OCI-LY3 (cell line): ENCODE results near the gene HNRNPLL.
A peak's percentile ranks its signal among the peaks of the same experiment; 100 is the strongest.

Experiments used
- H2AFZ ChIP-seq: fragments of 200-600, 300-600 bp; shearing (Covaris generic); 2 replicates; pipeline ENCODE4 v1.6.0; 2014; ENCODE audit warnings: antibody characterized with exemption, low read depth, low read length
- H3K27ac ChIP-seq: fragments of 200-600, 300-600 bp; sonication (generic); 2 replicates; pipeline ENCODE4 v1.5.1; 2014; ENCODE audit warnings: mild to moderate bottlenecking, low read length, moderate library complexity, mixed read lengths
- H3K27me3 ChIP-seq: fragments of 200-600, 300-600 bp; sonication (generic); 2 replicates; pipeline ENCODE4 v1.6.1; 2014; ENCODE audit warnings: low read depth, low read length, mixed read lengths
- H3K36me3 ChIP-seq: fragments of 200-600, 300-600 bp; sonication (generic); replicated peaks from 2 replicates; pipeline ENCODE3; 2014; ENCODE audit warnings: low read depth, low read length, mixed read lengths
- H3K4me1 ChIP-seq: fragments of 300-600, 200-600 bp; sonication (generic); 2 replicates; pipeline ENCODE4 v1.6.1; 2014; ENCODE audit warnings: low read length, mixed read lengths
- H3K4me2 ChIP-seq: fragments of 200-600, 300-600 bp; sonication (generic); 2 replicates; pipeline ENCODE4 v1.6.1; 2014; ENCODE audit warnings: low read length, mixed read lengths
- H3K4me3 ChIP-seq: fragments of 300-600, 200-600 bp; sonication (generic); 2 replicates; pipeline ENCODE4 v1.5.1; 2014; ENCODE audit warnings: antibody characterized with exemption, mild to moderate bottlenecking, low read length, moderate library complexity
- H3K79me2 ChIP-seq: fragments of 300-600, 200-600 bp; shearing (Covaris generic); 2 replicates; pipeline ENCODE4 v1.6.1; 2014; ENCODE audit warnings: mild to moderate bottlenecking, low read length, mixed read lengths
- H3K9ac ChIP-seq: fragments of 300-600, 200-600 bp; shearing (Covaris generic); 2 replicates; pipeline ENCODE4 v1.6.0; 2014; ENCODE audit warnings: mild to moderate bottlenecking, low read length, moderate library complexity
- H3K9me3 ChIP-seq: fragments of 200-600, 300-600 bp; shearing (Covaris generic); 2 replicates; pipeline ENCODE4 v1.6.1; 2014; ENCODE audit warnings: low read length, mixed read lengths; ENCODE audit not compliant: insufficient read depth
- H4K20me1 ChIP-seq: fragments of 200-600, 300-600 bp; sonication (generic); 2 replicates; pipeline ENCODE4 v1.6.1; 2016; ENCODE audit warnings: low read length, mixed read lengths; ENCODE audit not compliant: insufficient read depth
- CTCF ChIP-seq: fragments of 200-600, 300-600 bp; sonication (generic); IDR thresholded peaks from 2 replicates; pipeline ENCODE4 v1.5.1; 2014; ENCODE audit warnings: antibody characterized with exemption, low read length, low read depth
- EZH2phosphoT487 ChIP-seq: fragments of 200-600 bp; shearing (Covaris generic); IDR thresholded peaks from 2 replicates; pipeline ENCODE4 v1.6.1; 2018; ENCODE audit warnings: antibody characterized with exemption, mixed run types, low read depth

The HNRNPLL gene

DNA sequence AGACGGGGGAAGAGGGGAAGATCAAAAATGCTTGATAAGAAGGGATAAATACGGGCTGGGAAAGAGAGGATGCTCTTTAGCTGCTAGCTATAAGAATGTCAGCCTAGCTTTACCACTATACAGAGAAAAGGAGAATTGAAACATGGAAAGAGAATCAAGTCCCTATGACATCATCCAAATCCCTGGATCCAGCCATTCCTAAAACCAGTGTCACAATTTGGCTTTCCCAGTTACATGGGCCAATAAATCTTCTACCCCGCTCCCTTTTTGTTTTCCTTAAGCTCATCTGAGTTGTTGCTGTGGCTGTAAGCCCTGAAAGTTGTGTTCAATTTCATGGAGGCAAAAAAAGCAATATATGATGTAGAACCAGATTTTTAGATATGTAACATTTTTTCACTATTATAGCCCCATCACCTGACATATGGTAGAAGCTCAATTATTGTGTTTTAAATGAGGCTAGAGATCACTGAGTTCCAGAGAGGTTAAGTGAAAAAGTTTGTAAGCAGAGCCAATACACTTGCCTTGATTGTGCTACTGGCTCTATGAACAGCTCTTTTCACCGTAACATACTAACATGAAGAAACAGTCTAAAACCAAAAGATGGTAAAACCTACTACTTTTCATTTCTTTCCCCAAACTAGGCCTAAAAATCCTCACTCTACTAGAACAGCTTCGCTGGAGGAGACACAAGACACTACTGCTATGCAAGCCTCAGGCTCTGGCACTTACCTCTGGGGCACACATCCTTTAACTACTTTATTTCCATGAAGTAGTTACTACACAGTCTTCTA lies 4.3 kb downstream of the HNRNPLL start:
- peaks cover 87% of the 10 kb centered on the region for H3K79me2 ChIP-seq
- no peak overlapping the region for H3K4me2 ChIP-seq
- peaks cover 22% of the 10 kb centered on the region for H3K4me1 ChIP-seq
- H3K27ac ChIP-seq = no peak overlapping the region
- no peak overlapping the region for H3K4me3 ChIP-seq
- H2AFZ ChIP-seq = no peak overlapping the region
- H3K9ac ChIP-seq = no peak overlapping the region
- H4K20me1 ChIP-seq = peaks cover 33% of the 10 kb centered on the region
- H3K36me3 ChIP-seq = no peaks in the 10 kb centered on the region
- no peaks in the 10 kb centered on the region for H3K27me3 ChIP-seq
- TF ChIP-seq EZH2phosphoT487 = no peak
- TF ChIP-seq CTCF = no peak
- H3K9me3 ChIP-seq = no peaks in the 10 kb centered on the region

DNA sequence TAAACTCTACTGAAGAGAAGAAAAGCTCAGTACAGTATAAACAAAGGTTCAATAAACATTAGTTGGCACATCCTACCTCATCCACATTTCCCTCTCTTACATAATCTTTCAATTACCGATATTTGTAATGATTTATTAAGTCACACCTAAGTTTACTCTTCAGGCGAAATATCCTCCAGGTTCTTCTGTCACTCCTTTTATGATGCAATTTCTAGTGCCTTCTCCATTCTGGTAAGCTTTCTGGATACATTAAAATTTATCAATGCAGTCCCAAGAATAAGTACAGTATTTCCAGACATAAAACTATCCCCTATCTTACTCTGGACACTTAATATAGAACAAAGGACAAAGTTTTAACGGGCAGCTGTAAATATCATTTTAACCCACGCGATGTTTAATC lies 5.6 kb downstream of the HNRNPLL start:
- H3K4me1 ChIP-seq = peaks cover 22% of the 10 kb centered on the region
- no peak overlapping the region for H3K9ac ChIP-seq
- H3K9me3 ChIP-seq = no peaks in the 10 kb centered on the region
- no peak overlapping the region for H3K27ac ChIP-seq
- H2AFZ ChIP-seq = no peak overlapping the region
- TF ChIP-seq EZH2phosphoT487 (no peak), CTCF (no peak)
- peaks cover 38% of the 10 kb centered on the region for H4K20me1 ChIP-seq
- peaks cover 94% of the 10 kb centered on the region for H3K79me2 ChIP-seq
- H3K4me3 ChIP-seq = no peak overlapping the region
- no peaks in the 10 kb centered on the region for H3K36me3 ChIP-seq
- no peak overlapping the region for H3K4me2 ChIP-seq
- H3K27me3 ChIP-seq = no peaks in the 10 kb centered on the region

DNA sequence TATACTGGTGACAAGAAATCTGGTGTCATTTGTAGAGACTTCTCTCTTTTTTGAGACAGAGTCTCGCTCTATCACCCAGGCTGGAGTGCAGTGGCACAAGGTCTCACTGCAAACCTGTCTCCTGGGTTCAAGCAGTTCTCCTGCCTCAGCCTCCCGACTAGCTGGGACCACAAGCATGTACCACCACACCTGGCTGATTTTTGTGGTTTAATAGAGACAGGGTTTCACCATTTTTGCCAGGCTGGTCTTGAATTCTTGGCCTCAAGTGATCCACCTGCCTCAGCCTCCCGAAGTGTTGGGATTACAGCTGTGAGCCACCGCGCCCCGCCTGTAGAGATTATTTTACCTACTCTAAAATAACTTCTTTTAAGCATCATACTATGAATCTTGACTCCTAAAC lies 6.5 kb downstream of the HNRNPLL start:
- Histone ChIP-seq H3K9me3 (no peaks in the 10 kb centered on the region), H3K4me2 (0 out of 2 replicates have a peak overlapping the region, but pooled peaks have one; percentile 9), H3K27ac (no peak overlapping the region), H4K20me1 (peaks cover 39% of the 10 kb centered on the region), H3K9ac (no peak overlapping the region), H3K27me3 (no peaks in the 10 kb centered on the region), H3K79me2 (peaks cover 88% of the 10 kb centered on the region), H3K4me3 (no peak overlapping the region), H2AFZ (no peak overlapping the region), H3K4me1 (peaks cover 22% of the 10 kb centered on the region), H3K36me3 (no peaks in the 10 kb centered on the region)
- TF ChIP-seq CTCF (no peak), EZH2phosphoT487 (no peak)

- Histone ChIP-seq H2AFZ (no peak overlapping the region), H3K9ac (no peak overlapping the region), H3K4me1 (peaks cover 7% of the 10 kb centered on the region; the same call in 1 of the 2 replicates), H3K36me3 (peaks cover 4% of the 10 kb centered on the region), H3K9me3 (no peaks in the 10 kb centered on the region), H3K79me2 (peaks cover 71% of the 10 kb centered on the region), H3K4me3 (no peak overlapping the region), H3K27me3 (no peaks in the 10 kb centered on the region), H4K20me1 (peaks cover 8% of the 10 kb centered on the region), H3K4me2 (no peak overlapping the region), H3K27ac (no peak overlapping the region)
- TF ChIP-seq EZH2phosphoT487 (no peak), CTCF (no peak)
Measured at GRCh38 chr2:38592951-38593350, 9.8 kb downstream of the HNRNPLL start.
